Chondrocyte (in vitro differentiated cells): ENCODE measurements around the gene KLHL13. TPM values are rescaled to one million over a fixed set of nuclear protein-coding genes. Genes with fewer than 3 reads are reported as not detected.

Experiments
- DNase-seq: peaks from one replicate; pipeline ENCODE4 v3.0.0; 2021; ENCODE audit warnings: mixed read lengths, low spot score
- H3K27ac Mint-ChIP-seq: one replicate; pipeline ENCODE4 v1.8.0; 2021; ENCODE audit warnings: mild to moderate bottlenecking, moderate library complexity, mixed read lengths; ENCODE audit not compliant: unreplicated experiment
- H3K27me3 Mint-ChIP-seq: 2 replicates; pipeline ENCODE4 v1.8.0; 2021; ENCODE audit warnings: low read depth, mixed read lengths
- H3K36me3 Mint-ChIP-seq: 2 replicates; pipeline ENCODE4 v1.8.0; 2021; ENCODE audit warnings: low read depth, mixed read lengths
- H3K4me1 Mint-ChIP-seq: 2 replicates; pipeline ENCODE4 v1.8.0; 2021; ENCODE audit warnings: low read depth, mild to moderate bottlenecking, mixed read lengths
- H3K4me3 Mint-ChIP-seq: one replicate; pipeline ENCODE4 v1.8.0; 2021; ENCODE audit warnings: mild to moderate bottlenecking, moderate library complexity, mixed read lengths; ENCODE audit not compliant: unreplicated experiment
- H3K9me3 Mint-ChIP-seq: 2 replicates; pipeline ENCODE4 v1.8.0; 2021; ENCODE audit warnings: low read depth, mixed read lengths
- total RNA-seq: library from RNA; stranded (reverse); gene quantifications from 3 replicates; pipeline ENCODE4 v1.2.1, GENCODE V29; 2021
- TF ChIP-seq, protein P1 (sequence below): fragments of 200-600 bp; sonication (generic); IDR thresholded peaks from 2 replicates; pipeline ENCODE4 v1.5.0; 2021; ENCODE audit warnings: antibody characterized with exemption, mild to moderate bottlenecking, moderate library complexity

The KLHL13 gene
- total RNA-seq, 1 donor from 2014 or later: 0.45 TPM

DNA sequence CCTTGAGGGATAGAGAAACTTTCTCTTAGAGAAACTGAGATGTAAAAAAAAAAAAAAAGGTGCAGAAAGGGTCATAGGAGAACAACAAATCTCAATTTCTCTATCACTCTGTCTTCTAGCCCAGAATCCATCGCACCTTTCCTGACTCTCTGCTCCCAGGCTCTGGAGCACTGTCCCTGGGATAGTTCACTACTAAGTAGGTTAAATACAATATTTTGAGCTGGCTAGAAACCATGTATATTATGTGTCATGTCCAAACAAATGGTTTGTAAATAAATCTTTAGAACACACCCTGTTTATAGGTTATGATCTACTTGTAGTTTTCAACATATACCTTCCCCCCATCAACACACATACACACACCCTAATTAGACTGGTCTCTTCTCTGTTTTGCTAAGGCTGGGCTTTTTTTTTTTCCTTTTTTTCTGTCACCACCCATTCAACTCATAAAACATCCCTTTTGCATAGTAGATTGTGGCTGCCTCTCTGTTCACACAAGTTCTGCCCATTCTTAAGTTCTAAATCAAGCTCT, 124.4 kb downstream of the KLHL13 start:
- no peak for DNase-seq
- no peak overlapping the region for H3K4me3 Mint-ChIP-seq
- no peaks in the 10 kb centered on the region for H3K9me3 Mint-ChIP-seq
- no peaks in the 10 kb centered on the region for H3K36me3 Mint-ChIP-seq
- TF ChIP-seq, protein P1, sequence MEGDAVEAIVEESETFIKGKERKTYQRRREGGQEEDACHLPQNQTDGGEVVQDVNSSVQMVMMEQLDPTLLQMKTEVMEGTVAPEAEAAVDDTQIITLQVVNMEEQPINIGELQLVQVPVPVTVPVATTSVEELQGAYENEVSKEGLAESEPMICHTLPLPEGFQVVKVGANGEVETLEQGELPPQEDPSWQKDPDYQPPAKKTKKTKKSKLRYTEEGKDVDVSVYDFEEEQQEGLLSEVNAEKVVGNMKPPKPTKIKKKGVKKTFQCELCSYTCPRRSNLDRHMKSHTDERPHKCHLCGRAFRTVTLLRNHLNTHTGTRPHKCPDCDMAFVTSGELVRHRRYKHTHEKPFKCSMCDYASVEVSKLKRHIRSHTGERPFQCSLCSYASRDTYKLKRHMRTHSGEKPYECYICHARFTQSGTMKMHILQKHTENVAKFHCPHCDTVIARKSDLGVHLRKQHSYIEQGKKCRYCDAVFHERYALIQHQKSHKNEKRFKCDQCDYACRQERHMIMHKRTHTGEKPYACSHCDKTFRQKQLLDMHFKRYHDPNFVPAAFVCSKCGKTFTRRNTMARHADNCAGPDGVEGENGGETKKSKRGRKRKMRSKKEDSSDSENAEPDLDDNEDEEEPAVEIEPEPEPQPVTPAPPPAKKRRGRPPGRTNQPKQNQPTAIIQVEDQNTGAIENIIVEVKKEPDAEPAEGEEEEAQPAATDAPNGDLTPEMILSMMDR: no peak
- peaks cover 4% of the 10 kb centered on the region for H3K4me1 Mint-ChIP-seq
- H3K27me3 Mint-ChIP-seq: no peaks in the 10 kb centered on the region
- H3K27ac Mint-ChIP-seq: no peak overlapping the region

DNA sequence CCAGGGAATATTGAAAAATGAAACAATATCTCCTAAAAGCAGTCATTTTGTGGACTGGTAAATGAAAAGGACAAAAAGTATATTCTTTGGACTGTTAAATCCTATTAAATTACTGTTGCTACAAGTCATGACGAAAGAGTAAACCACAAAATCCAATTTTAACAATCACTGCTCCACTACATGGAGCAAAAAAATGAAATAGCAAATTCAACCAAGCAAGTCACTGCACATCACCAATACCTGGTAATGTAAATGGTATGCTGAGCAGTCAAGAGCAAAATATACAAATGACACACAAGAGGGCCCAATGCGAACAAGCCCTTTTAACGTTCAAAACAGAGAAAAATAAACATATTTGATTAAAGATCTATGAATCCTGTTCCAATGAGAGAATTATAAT, 126.2 kb downstream of the KLHL13 start:
- H3K9me3 Mint-ChIP-seq: no peaks in the 10 kb centered on the region

DNA sequence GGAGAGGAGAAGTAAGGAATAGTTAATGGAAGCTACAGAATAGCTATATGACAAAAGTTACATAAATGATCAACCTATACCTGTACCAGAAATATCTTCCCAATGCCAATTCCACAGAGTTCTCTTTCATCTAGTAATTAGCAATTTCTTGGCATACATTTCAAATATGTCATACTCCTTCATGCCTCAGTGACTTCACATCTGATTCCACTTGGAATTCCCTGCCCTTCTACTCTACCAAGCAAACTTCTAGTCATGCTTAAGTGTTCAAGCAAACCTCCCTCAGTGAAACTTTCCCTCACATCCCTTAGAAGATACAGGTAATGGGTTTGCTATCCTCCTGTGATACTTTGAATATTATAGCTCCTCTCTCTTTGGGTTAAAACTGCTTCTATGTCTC, 127.1 kb downstream of the KLHL13 start:
- TF ChIP-seq, protein P1: no peak
- DNase-seq: no peak
- peaks cover 1% of the 10 kb centered on the region for H3K27me3 Mint-ChIP-seq
- H3K9me3 Mint-ChIP-seq: no peaks in the 10 kb centered on the region
- no peak overlapping the region for H3K4me3 Mint-ChIP-seq
- no peak overlapping the region for H3K27ac Mint-ChIP-seq
- no peaks in the 10 kb centered on the region for H3K36me3 Mint-ChIP-seq
- peaks cover 4% of the 10 kb centered on the region for H3K4me1 Mint-ChIP-seq

More for the DNA sequence above, 126.2 kb downstream of the KLHL13 start:
- Mint-ChIP-seq H3K36me3 (no peaks in the 10 kb centered on the region), H3K27ac (no peak overlapping the region), H3K27me3 (peaks cover 1% of the 10 kb centered on the region), H3K4me1 (peaks cover 4% of the 10 kb centered on the region), H3K4me3 (no peak overlapping the region)
- no peak for DNase-seq
- TF ChIP-seq, protein P1: no peak

DNA sequence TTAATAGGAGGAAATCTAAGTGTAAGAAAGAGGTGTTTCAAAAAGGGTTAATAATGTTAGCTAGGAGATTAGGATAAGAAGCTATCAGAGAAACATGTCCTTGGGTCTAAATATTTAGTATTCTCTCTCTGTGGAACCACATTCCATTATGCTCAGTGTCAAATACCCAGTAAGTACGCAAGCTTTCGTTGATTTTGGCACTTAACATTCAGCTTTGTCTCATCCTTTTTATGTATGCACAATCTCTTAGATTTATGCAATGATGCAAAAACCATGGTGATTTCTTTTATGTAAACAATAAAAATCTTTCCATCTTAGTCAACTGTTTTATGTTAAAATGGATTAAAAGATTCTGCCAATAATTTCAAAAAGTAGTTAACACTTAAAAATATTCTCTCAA, 129.2 kb downstream of the KLHL13 start:
- H3K27me3 Mint-ChIP-seq: peaks cover 1% of the 10 kb centered on the region
- no peak for DNase-seq
- no peak overlapping the region for H3K4me3 Mint-ChIP-seq
- no peaks in the 10 kb centered on the region for H3K36me3 Mint-ChIP-seq
- TF ChIP-seq, protein P1: no peak
- no peak overlapping the region for H3K27ac Mint-ChIP-seq
- H3K9me3 Mint-ChIP-seq: no peaks in the 10 kb centered on the region
- peaks cover 4% of the 10 kb centered on the region for H3K4me1 Mint-ChIP-seq

DNA sequence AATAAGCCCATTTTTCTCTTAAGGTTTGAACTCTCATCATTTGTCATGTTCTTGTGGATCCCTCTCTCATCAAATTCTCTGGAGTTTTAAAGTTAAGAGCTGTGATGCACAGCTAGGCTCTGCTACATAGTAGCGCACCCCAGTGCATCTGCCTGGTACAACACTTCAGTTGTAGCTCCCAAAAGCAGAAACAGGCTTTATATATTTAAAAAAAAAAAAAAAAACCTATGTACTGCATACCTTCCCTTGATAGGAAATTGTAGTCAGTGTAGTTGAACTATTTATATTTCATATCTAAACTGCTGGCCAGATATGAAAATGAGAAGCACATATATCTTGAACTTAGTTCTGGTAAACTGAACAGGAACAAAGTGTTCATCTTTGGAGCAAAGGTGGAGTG, 131.4 kb downstream of the KLHL13 start:
- TF ChIP-seq, protein P1: no peak
- DNase-seq: no peak
- Mint-ChIP-seq H3K4me3 (no peak overlapping the region), H3K4me1 (no peaks in the 10 kb centered on the region), H3K27me3 (peaks cover 1% of the 10 kb centered on the region), H3K27ac (no peak overlapping the region), H3K9me3 (no peaks in the 10 kb centered on the region), H3K36me3 (no peaks in the 10 kb centered on the region)
